ENCODE measurements around the gene PDZRN4. TPM values are rescaled to one million over a fixed set of nuclear protein-coding genes. Genes with fewer than 3 reads are reported as not detected.

The PDZRN4 gene
- total and polyA plus RNA-seq, 10 donors: 0.07 to 0.77 (median 0.29) TPM; not detected in 2

- 78 to 86% (median 82%) methylated on average over 1 of the region's 1 CpG for WGBS, 5 donors
- no peak for DNase-seq
- H3K4me1 ChIP-seq: no peaks in the 10 kb centered on the region
- H3K36me3 ChIP-seq: no peaks in the 10 kb centered on the region
- intact Hi-C loops (cut with DNase I; ENCODE audit: low total_unique reads): no loop called here
- no peak for TF ChIP-seq CTCF (IDR thresholded peaks at IDR 0.05 in 8 of 11, conservative IDR thresholded peaks at IDR 0.05 in 3 of 11)
- TF ChIP-seq POLR2AphosphoS5 (IDR thresholded peaks at IDR 0.05): no peak
- no peak for TF ChIP-seq POLR2A (IDR thresholded peaks at IDR 0.05)
- no peaks in the 10 kb centered on the region for H3K9me3 ChIP-seq
- no peaks in the 10 kb centered on the region for H3K27me3 ChIP-seq (replicated peaks in 1 of 7)
- H3K27ac ChIP-seq: no peak overlapping the region
- no peak overlapping the region for H3K4me3 ChIP-seq
Measured at GRCh38 chr12:41269056-41269455, 80.9 kb downstream of the PDZRN4 start.

DNA sequence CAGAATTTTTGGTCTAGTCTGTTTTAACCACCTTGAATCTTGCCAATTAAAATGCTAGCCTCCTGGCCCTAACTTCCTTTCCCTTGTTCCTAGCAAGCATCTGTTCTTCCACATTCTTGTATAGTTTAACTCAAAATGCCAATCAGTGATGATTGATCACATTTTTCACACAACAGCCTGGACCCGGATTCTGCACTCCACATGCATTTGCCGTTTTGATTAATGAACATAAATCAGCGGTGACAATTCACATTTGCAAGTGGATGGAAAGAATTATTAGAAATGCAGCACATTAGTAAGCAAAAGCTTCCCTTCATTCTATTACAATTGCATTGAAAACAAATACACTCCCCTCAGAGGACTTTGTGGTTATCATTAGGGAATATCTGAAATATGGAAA lies 83.4 kb downstream of the PDZRN4 start:
- intact Hi-C loops (cut with DNase I; ENCODE audit: low total_unique reads): loop anchor here (10.0 kb wide), 2 partner anchors 393 to 753 kb away; no protein-coding TSS in a partner anchor
- DNase-seq: no peak
- Histone ChIP-seq H3K9me3 (no peaks in the 10 kb centered on the region), H3K36me3 (no peaks in the 10 kb centered on the region), H3K27me3 (replicated peaks in 1 of 7) (no peaks in the 10 kb centered on the region), H3K4me1 (no peaks in the 10 kb centered on the region), H3K27ac (no peak overlapping the region), H3K4me3 (no peak overlapping the region)
- TF ChIP-seq POLR2AphosphoS5 (IDR thresholded peaks at IDR 0.05) (no peak), POLR2A (IDR thresholded peaks at IDR 0.05) (no peak), CTCF (IDR thresholded peaks at IDR 0.05 in 8 of 11, conservative IDR thresholded peaks at IDR 0.05 in 3 of 11) (no peak)
- 74 to 86% (median 81%) methylated on average over 3 of the region's 3 CpGs for WGBS, 5 donors

GRCh38 chr12:41274643-41275042 lies 86.5 kb downstream of the PDZRN4 start:
- H3K36me3 ChIP-seq: no peaks in the 10 kb centered on the region
- no peak overlapping the region for H3K27ac ChIP-seq
- TF ChIP-seq POLR2A (IDR thresholded peaks at IDR 0.05) (no peak), CTCF (IDR thresholded peaks at IDR 0.05 in 8 of 11, conservative IDR thresholded peaks at IDR 0.05 in 3 of 11) (no peak)
- H3K9me3 ChIP-seq: no peaks in the 10 kb centered on the region
- intact Hi-C loops (cut with DNase I; ENCODE audit: low total_unique reads): loop anchor here (10.0 kb wide), 2 partner anchors 390 to 750 kb away; no protein-coding TSS in a partner anchor
- WGBS, 5 donors: 63 to 88% (median 78%) methylated on average over 2 of the region's 2 CpGs
- peaks cover 0 to 8% (median 2%) of the 10 kb centered on the region in 6 donors for H3K4me1 ChIP-seq
- H3K4me3 ChIP-seq: no peak overlapping the region
- no peak for DNase-seq
- H3K27me3 ChIP-seq (replicated peaks in 1 of 7): no peaks in the 10 kb centered on the region

GRCh38 chr12:41277100-41277945 lies 89.2 kb downstream of the PDZRN4 start:
- 42 to 50% (median 47%) methylated on average over 15 of the region's 15 CpGs for WGBS, 5 donors
- Histone ChIP-seq H3K4me1 (peaks cover 0 to 8% (median 2%) of the 10 kb centered on the region in 6 donors), H3K9me3 (no peaks in the 10 kb centered on the region), H3K4me3 (no peak overlapping the region), H3K36me3 (no peaks in the 10 kb centered on the region), H3K27ac (no peak overlapping the region), H3K27me3 (replicated peaks in 1 of 7) (no peaks in the 10 kb centered on the region)
- intact Hi-C loops (cut with DNase I; ENCODE audit: low total_unique reads): loop anchor here (10.0 kb wide), 2 partner anchors 387 to 747 kb away; no protein-coding TSS in a partner anchor
- TF ChIP-seq CTCF (IDR thresholded peaks at IDR 0.05 in 8 of 11, conservative IDR thresholded peaks at IDR 0.05 in 3 of 11): peak in 10 of 11 experiments; percentile 12 to 72 (median 56)
- no peak for TF ChIP-seq POLR2AphosphoS5 (IDR thresholded peaks at IDR 0.05)
- no peak for DNase-seq

Data from spleen (tissue), 11 donors.